SHP77 treated with DMSO at 0.1 percent for 48 hours (cell line): ENCODE results near the gene SP2.

Experiments
- DNase-seq: peaks from one replicate; lab custom pipeline; 2025; lab: John Stamatoyannopoulos, UW

The SP2 gene

GRCh38 chr17:47895856-47896671 lies at the start of gene SP2:
Gene SP2, plus strand, starts transcription at chr17:47896236. Its CDS starts 51 bp downstream, at chr17:47896287.
- peak; percentile 100 for DNase-seq

GRCh38 chr17:47846716-47847340 lies 49.2 kb upstream of the SP2 start:
- DNase-seq, result no peak

GRCh38 chr17:47847341-47848197 lies 48.5 kb upstream of the SP2 start:
- no peak for DNase-seq

GRCh38 chr17:47848198-47848513 lies 47.9 kb upstream of the SP2 start:
- no peak for DNase-seq

GRCh38 chr17:47850373-47850691 lies 45.7 kb upstream of the SP2 start:
- DNase-seq, result no peak

- no peak for DNase-seq
Observed at GRCh38 chr17:47850692-47851573, 45.1 kb upstream of the SP2 start, which contains the start of gene SP6. Gene SP6, minus strand, starts transcription at chr17:47851163. Its CDS starts 2,734 bp downstream, at chr17:47848429.

- no peak for DNase-seq
Observed at GRCh38 chr17:47851764-47852112, 44.3 kb upstream of the SP2 start.

GRCh38 chr17:47852113-47852949 lies 43.7 kb upstream of the SP2 start:
- DNase-seq, result no peak

- DNase-seq, result no peak
Observed at GRCh38 chr17:47853616-47854015, 42.4 kb upstream of the SP2 start.

GRCh38 chr17:47855737-47856136 lies 40.3 kb upstream of the SP2 start:
- no peak for DNase-seq

GRCh38 chr17:47856830-47857229 lies 39.2 kb upstream of the SP2 start:
- DNase-seq, result no peak

- no peak for DNase-seq
Observed at GRCh38 chr17:47857551-47858455, 38.2 kb upstream of the SP2 start.

GRCh38 chr17:47860386-47860785 lies 35.6 kb upstream of the SP2 start:
- no peak for DNase-seq

- DNase-seq, result no peak
Observed at GRCh38 chr17:47862621-47863440, 33.2 kb upstream of the SP2 start.

- no peak for DNase-seq
Observed at GRCh38 chr17:47864791-47865216, 31.2 kb upstream of the SP2 start.

- no peak for DNase-seq
Observed at GRCh38 chr17:47866941-47867340, 29.1 kb upstream of the SP2 start.

GRCh38 chr17:47867813-47868533 lies 28.1 kb upstream of the SP2 start:
- no peak for DNase-seq

GRCh38 chr17:47869114-47869513 lies 26.9 kb upstream of the SP2 start:
- DNase-seq, result no peak
